ENCODE results near the gene FFAR3. TPM values are rescaled to one million over a fixed set of nuclear protein-coding genes. Genes with fewer than 3 reads are reported as not detected.

Gene FFAR3
- total RNA-seq, 1 donor from 2014 or later, result not detected

DNA sequence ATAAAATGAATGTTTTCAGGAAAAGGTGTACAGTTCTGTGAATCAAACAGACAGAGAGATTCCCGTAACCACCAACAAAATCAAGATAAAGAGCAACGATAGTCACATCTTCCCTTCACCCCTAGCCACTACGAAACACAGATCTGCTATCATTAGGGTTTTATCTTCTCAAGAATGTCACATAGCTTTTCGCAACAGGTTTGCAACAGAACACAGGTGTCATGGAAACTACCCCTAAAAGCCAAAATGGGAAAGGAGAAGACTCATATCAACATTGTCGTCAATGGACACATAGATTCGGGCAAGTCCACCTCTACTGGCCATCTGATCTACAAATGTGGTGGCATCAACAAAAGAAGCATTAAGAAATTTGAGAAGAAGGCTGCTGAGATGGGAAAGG lies 23.7 kb downstream of the FFAR3 start:
- H3K27ac ChIP-seq, result no peak overlapping the region
- TF ChIP-seq, protein P1, sequence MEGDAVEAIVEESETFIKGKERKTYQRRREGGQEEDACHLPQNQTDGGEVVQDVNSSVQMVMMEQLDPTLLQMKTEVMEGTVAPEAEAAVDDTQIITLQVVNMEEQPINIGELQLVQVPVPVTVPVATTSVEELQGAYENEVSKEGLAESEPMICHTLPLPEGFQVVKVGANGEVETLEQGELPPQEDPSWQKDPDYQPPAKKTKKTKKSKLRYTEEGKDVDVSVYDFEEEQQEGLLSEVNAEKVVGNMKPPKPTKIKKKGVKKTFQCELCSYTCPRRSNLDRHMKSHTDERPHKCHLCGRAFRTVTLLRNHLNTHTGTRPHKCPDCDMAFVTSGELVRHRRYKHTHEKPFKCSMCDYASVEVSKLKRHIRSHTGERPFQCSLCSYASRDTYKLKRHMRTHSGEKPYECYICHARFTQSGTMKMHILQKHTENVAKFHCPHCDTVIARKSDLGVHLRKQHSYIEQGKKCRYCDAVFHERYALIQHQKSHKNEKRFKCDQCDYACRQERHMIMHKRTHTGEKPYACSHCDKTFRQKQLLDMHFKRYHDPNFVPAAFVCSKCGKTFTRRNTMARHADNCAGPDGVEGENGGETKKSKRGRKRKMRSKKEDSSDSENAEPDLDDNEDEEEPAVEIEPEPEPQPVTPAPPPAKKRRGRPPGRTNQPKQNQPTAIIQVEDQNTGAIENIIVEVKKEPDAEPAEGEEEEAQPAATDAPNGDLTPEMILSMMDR (IDR thresholded peaks at IDR 0.05), result no peak
- DNase-seq (no peak), ATAC-seq (no peak)
- H3K27me3 ChIP-seq (ENCODE audit: low read depth), result peaks cover 4% of the 10 kb centered on the region
- H3K9me3 ChIP-seq, result no peaks in the 10 kb centered on the region
- no peaks in the 10 kb centered on the region for H3K4me1 ChIP-seq
- intact Hi-C loops (cut with DNase I), result no loop called here
- no peaks in the 10 kb centered on the region for H3K36me3 ChIP-seq
- H3K4me3 ChIP-seq, result no peak overlapping the region

DNA sequence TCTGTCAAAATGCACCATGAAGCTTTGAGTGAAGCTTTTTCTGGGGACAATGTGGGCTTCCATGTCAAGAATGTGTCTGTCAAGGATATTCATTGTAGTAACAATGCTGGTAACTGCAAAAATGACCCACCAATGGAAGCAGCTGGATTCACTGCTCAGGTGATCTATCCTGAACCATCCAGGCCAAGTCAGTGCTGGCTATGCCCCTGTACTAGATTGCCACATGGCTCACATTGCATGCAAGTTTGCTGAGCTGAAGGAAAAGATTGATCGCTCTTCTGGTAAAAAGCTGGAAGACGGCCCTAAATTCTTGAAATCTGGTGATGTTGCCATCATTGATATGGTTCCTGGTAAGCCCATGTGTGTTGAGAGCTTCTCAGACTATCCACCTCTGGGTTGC lies 25.3 kb downstream of the FFAR3 start:
- ATAC-seq (no peak), DNase-seq (no peak)
- Histone ChIP-seq H3K4me3 (no peak overlapping the region), H3K27ac (no peak overlapping the region), H3K36me3 (no peaks in the 10 kb centered on the region), H3K9me3 (no peaks in the 10 kb centered on the region), H3K4me1 (no peaks in the 10 kb centered on the region), H3K27me3 (ENCODE audit: low read depth) (peaks cover 4% of the 10 kb centered on the region)
- intact Hi-C loops (cut with DNase I), result no loop called here
- TF ChIP-seq, protein P1 (IDR thresholded peaks at IDR 0.05), result no peak

DNA sequence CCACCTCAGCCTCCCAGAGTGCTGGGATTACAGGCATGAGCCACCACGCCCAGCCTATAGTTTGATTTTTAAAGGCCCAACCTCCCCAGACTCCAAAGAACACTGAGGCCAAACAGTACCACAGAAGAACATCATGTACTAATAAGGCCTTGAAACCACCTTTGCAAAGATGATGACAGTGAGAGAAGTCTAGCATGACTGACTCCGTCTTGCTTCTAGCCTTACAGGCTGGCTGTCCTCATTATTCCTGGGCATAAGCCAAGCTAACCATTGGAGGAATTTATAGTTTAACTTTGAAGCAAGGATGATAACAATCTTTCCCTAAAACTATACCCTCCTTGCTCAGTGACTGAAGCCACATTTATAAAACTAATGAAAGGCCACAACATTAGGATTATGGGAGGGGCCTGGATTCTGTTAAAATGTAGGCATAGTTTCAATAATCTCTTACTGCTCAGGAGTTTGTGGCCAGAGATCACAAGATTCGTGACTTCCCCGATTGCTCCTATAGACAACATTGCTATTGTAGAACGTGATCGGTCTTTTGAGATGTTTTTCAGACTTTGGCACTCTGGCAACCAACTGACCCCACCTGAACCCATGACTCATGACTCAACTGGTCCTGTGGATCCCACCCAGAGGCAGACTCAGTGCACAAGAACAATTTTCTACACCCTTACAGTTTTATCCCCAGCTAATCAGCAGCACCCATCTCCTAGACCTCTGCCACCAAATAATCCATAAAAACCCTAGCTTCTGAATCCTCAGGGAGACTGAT lies 30.2 kb downstream of the FFAR3 start:
- TF ChIP-seq, protein P1 (IDR thresholded peaks at IDR 0.05), result no peak
- intact Hi-C loops (cut with DNase I), result no loop called here
- H3K27ac ChIP-seq, result no peak overlapping the region

DNA sequence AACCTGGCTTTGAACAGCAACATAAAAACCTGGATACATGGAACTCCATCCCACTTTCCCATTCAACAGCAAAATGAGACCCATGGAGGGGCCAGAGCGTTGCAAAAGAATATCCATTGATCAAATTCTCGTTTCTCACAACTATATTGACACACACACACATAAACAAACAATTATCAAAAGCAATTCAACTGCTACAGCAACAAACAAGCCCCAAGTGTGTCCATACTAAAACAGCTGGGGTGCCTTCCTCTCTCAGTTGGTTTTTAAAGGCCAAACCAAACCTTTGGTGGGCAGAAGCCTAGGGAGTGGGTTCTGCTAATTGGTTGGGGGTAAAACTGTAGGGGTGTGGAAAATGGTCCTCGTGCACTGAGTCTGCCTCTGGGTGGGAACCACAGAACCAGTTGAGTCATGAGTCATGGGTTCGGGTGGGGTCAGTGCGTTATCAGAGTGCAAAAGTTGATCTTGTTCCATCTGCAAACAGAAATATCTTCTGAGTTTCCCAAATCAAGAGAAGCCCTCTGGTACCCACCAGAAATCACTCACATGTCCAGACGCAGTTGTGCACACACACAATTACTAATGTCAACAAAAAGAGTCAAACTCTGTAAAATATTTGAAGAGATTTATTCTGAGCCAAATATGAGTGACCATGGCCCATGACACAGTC lies 31.1 kb downstream of the FFAR3 start:
- DNase-seq, result no peak
- Histone ChIP-seq H3K4me1 (no peaks in the 10 kb centered on the region), H3K27me3 (ENCODE audit: low read depth) (no peaks in the 10 kb centered on the region), H3K36me3 (no peaks in the 10 kb centered on the region), H3K9me3 (no peaks in the 10 kb centered on the region), H3K27ac (no peak overlapping the region), H3K4me3 (no peak overlapping the region)
- TF ChIP-seq, protein P1 (IDR thresholded peaks at IDR 0.05), result no peak
- intact Hi-C loops (cut with DNase I), result no loop called here
- ATAC-seq, result no peak

More for the DNA sequence above, 30.2 kb downstream of the FFAR3 start:
- no peaks in the 10 kb centered on the region for H3K27me3 ChIP-seq (ENCODE audit: low read depth)
- ATAC-seq (no peak), DNase-seq (no peak)
- no peaks in the 10 kb centered on the region for H3K4me1 ChIP-seq
- no peaks in the 10 kb centered on the region for H3K9me3 ChIP-seq
- H3K36me3 ChIP-seq, result no peaks in the 10 kb centered on the region
- H3K4me3 ChIP-seq, result no peak overlapping the region

DNA sequence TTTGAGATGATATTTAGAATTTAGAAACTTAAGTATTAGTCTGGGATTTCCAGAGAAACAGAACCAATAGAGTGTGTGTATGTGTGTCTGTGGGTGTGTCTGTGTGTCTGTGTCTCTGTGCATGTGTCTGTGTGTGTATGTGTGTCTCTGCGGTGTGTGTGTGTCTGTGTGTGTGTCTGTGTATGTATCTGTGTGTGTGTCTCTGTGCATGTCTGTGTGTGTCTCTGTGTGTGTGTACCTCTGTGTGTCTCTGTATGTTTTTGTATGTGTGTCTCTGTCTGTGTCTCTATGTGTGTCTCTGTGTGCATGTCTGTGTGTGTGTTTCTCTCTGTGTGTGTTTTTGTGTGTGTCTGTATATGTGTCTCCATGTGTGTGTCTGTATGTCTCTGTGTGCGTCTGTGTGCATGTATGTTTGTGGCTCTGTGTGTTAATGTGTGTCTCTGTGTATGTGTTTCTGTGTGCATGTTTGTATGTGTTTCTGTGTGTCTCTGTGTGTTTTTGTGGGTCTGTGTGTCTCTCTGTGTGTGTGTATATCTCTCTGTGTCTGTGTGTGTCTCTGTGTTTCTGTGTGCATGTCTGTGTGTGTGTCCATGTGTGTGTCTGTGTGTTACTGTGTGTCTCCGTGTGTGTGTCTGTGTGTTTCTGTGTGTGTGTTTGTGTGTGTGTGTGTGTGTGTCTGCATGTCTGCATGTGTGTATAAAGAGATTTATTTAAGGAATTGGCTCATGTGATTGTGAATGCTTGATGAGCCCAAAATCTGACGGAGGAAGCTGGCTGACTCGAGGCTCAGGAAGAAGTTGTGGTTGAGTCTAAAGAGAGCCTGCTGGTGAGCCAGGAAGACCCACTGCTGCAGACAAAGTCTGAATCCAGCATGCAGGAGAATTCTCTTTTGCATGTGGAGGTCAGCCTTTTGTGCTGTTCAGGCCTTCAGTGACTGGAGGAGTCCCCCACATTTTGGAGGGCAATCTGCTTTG lies 34.8 kb downstream of the FFAR3 start:
- no peaks in the 10 kb centered on the region for H3K9me3 ChIP-seq
- ATAC-seq (no peak), DNase-seq (no peak)
- intact Hi-C loops (cut with DNase I), result no loop called here
- H3K27me3 ChIP-seq (ENCODE audit: low read depth), result no peaks in the 10 kb centered on the region
- no peaks in the 10 kb centered on the region for H3K36me3 ChIP-seq
- H3K4me1 ChIP-seq, result no peaks in the 10 kb centered on the region
- H3K4me3 ChIP-seq, result no peak overlapping the region
- TF ChIP-seq, protein P1 (IDR thresholded peaks at IDR 0.05), result no peak
- H3K27ac ChIP-seq, result no peak overlapping the region
